NCI-H345 treated with DMSO at 0.1 percent for 48 hours (cell line): ENCODE data around the gene PRSS23.
"Not testable (repeated sequence)": the region's sequence is repeated elsewhere in the genome, so short reads cannot be mapped to it uniquely, and the experiment has no call there.

Experiments used
- DNase-seq: peaks from one replicate; lab custom pipeline; 2025; ENCODE audit not compliant: unreplicated experiment; lab: John Stamatoyannopoulos, UW

The PRSS23 gene

GRCh38 chr11:86800076-86800959 lies at the start of gene PRSS23:
Gene PRSS23, plus strand, starts transcription at chr11:86800542. Its CDS starts 7,102 bp downstream, at chr11:86807644.
- peak; percentile 48 for DNase-seq

GRCh38 chr11:86753459-86753858 lies 46.9 kb upstream of the PRSS23 start:
- no peak for DNase-seq

- no peak for DNase-seq
Observed at GRCh38 chr11:86755146-86755545, 45.2 kb upstream of the PRSS23 start.

GRCh38 chr11:86758171-86758570 lies 42.2 kb upstream of the PRSS23 start:
- DNase-seq = no peak

GRCh38 chr11:86760577-86760976 lies 39.8 kb upstream of the PRSS23 start:
- no peak for DNase-seq

- DNase-seq = no peak
Observed at GRCh38 chr11:86761978-86762377, 38.4 kb upstream of the PRSS23 start.

GRCh38 chr11:86765203-86765602 lies 35.1 kb upstream of the PRSS23 start:
- DNase-seq = no peak

- DNase-seq = no peak
Observed at GRCh38 chr11:86765878-86766277, 34.5 kb upstream of the PRSS23 start.

GRCh38 chr11:86769219-86769618 lies 31.1 kb upstream of the PRSS23 start:
- DNase-seq = no peak

GRCh38 chr11:86770473-86771027 lies 29.8 kb upstream of the PRSS23 start:
- not testable (repeated sequence) for DNase-seq

- no peak for DNase-seq
Observed at GRCh38 chr11:86772999-86773398, 27.3 kb upstream of the PRSS23 start.

- no peak for DNase-seq
Observed at GRCh38 chr11:86773513-86774252, 26.7 kb upstream of the PRSS23 start.

GRCh38 chr11:86774417-86774816 lies 25.9 kb upstream of the PRSS23 start:
- DNase-seq = no peak

- no peak for DNase-seq
Observed at GRCh38 chr11:86775361-86775760, 25.0 kb upstream of the PRSS23 start.

- DNase-seq = no peak
Observed at GRCh38 chr11:86781546-86781945, 18.8 kb upstream of the PRSS23 start.

GRCh38 chr11:86782742-86783141 lies 17.6 kb upstream of the PRSS23 start:
- no peak for DNase-seq

- DNase-seq = no peak
Observed at GRCh38 chr11:86783661-86784060, 16.7 kb upstream of the PRSS23 start.

GRCh38 chr11:86784241-86784681 lies 16.1 kb upstream of the PRSS23 start:
- no peak for DNase-seq

GRCh38 chr11:86785576-86785975 lies 14.8 kb upstream of the PRSS23 start:
- DNase-seq = no peak

GRCh38 chr11:86787018-86787536 lies 13.3 kb upstream of the PRSS23 start:
- no peak for DNase-seq

GRCh38 chr11:86787656-86788055 lies 12.7 kb upstream of the PRSS23 start:
- DNase-seq = no peak
